ENCODE measurements around the gene IL6R.
"Not testable (repeated sequence)": the region's sequence is repeated elsewhere in the genome, so short reads cannot be mapped to it uniquely, and the experiment has no call there.

Gene IL6R

GRCh38 chr1:154483941-154484803 lies 79.0 kb downstream of the IL6R start:
- DNase-seq (ENCODE audit: low spot score), result peak; percentile 70

- DNase-seq (ENCODE audit: low spot score), result no peak
Observed at GRCh38 chr1:154485106-154485505, 80.0 kb downstream of the IL6R start.

GRCh38 chr1:154485910-154486496 lies 80.9 kb downstream of the IL6R start:
- no peak for DNase-seq (ENCODE audit: low spot score)

- not testable (repeated sequence) for DNase-seq (ENCODE audit: low spot score)
Observed at GRCh38 chr1:154486756-154487155, 81.6 kb downstream of the IL6R start.

GRCh38 chr1:154488922-154489321 lies 83.8 kb downstream of the IL6R start:
- DNase-seq (ENCODE audit: low spot score), result no peak

GRCh38 chr1:154489695-154490274 lies 84.6 kb downstream of the IL6R start:
- DNase-seq (ENCODE audit: low spot score), result no peak

GRCh38 chr1:154490317-154490716 lies 85.2 kb downstream of the IL6R start:
- no peak for DNase-seq (ENCODE audit: low spot score)

GRCh38 chr1:154492115-154492514 lies 87.0 kb downstream of the IL6R start:
- no peak for DNase-seq (ENCODE audit: low spot score)

GRCh38 chr1:154493276-154493675 lies 88.1 kb downstream of the IL6R start:
- no peak for DNase-seq (ENCODE audit: low spot score)

- no peak for DNase-seq (ENCODE audit: low spot score)
Observed at GRCh38 chr1:154495496-154496273, 90.5 kb downstream of the IL6R start.

- DNase-seq (ENCODE audit: low spot score), result no peak
Observed at GRCh38 chr1:154496383-154496782, 91.2 kb downstream of the IL6R start.

GRCh38 chr1:154497026-154497806 lies 92.1 kb downstream of the IL6R start:
- DNase-seq (ENCODE audit: low spot score), result no peak

- DNase-seq (ENCODE audit: low spot score), result no peak
Observed at GRCh38 chr1:154499446-154499845, 94.3 kb downstream of the IL6R start.

GRCh38 chr1:154500533-154500932 lies 95.4 kb downstream of the IL6R start:
- DNase-seq (ENCODE audit: low spot score), result no peak

- DNase-seq (ENCODE audit: low spot score), result no peak
Observed at GRCh38 chr1:154501423-154502065, 96.4 kb downstream of the IL6R start.

- DNase-seq (ENCODE audit: low spot score), result no peak
Observed at GRCh38 chr1:154502066-154502743, 97.1 kb downstream of the IL6R start, which contains the start of the genes SHE and TDRD10. Gene SHE, minus strand, starts transcription at chr1:154502412. Its CDS starts 386 bp downstream, at chr1:154502026. Gene TDRD10, plus strand, starts transcription at chr1:154502219. Its CDS starts 4,685 bp downstream, at chr1:154506904.

- DNase-seq (ENCODE audit: low spot score), result no peak
Observed at GRCh38 chr1:154502744-154503115, 97.6 kb downstream of the IL6R start.

GRCh38 chr1:154503898-154504297 lies 98.8 kb downstream of the IL6R start:
- no peak for DNase-seq (ENCODE audit: low spot score)

GRCh38 chr1:154512760-154513159 lies 107.6 kb downstream of the IL6R start:
- no peak for DNase-seq (ENCODE audit: low spot score)

- DNase-seq (ENCODE audit: low spot score), result no peak
Observed at GRCh38 chr1:154514066-154514553, 109.0 kb downstream of the IL6R start.
